Liver (tissue), 9 donors: ENCODE data around the gene LDB2. TPM values are rescaled to one million over a fixed set of nuclear protein-coding genes. Genes with fewer than 3 reads are reported as not detected.

Experiments used
- DNase-seq: peaks from one replicate; pipeline ENCODE4 v3.0.0-alpha.2; 2017; ENCODE audit warnings: low spot score
- H3K27ac ChIP-seq, 2 donors: one replicate each; pipeline ENCODE4 v1.7.0; 2013; ENCODE audit warnings: inconsistent platforms in 2 of 2, low read length in 2 of 2, control low read depth in 1 of 2, low read depth in 1 of 2, mild to moderate bottlenecking in 1 of 2
- H3K27me3 ChIP-seq, 4 donors: one replicate each; pipeline versions ENCODE4 v1.6.1 to v1.7.0; 2013; ENCODE audit warnings: low read length in 3 of 4, inconsistent platforms in 1 of 4, mild to moderate bottlenecking in 1 of 4, moderate library complexity in 1 of 4; ENCODE audit not compliant: control insufficient read depth in 4 of 4, insufficient read depth in 4 of 4
- H3K36me3 ChIP-seq, 4 donors: one replicate each; pipeline versions ENCODE4 v1.6.1 to v1.7.0; 2013; ENCODE audit warnings: low read length in 3 of 4, mild to moderate bottlenecking in 3 of 4, low read depth in 1 of 4, moderate library complexity in 1 of 4; ENCODE audit not compliant: control insufficient read depth in 4 of 4, insufficient read depth in 3 of 4
- H3K4me1 ChIP-seq, 4 donors: one replicate each; pipeline versions ENCODE4 v1.6.1 to v1.7.0; 2013; ENCODE audit warnings: low read length in 3 of 4, mild to moderate bottlenecking in 3 of 4, moderate library complexity in 1 of 4; ENCODE audit not compliant: control insufficient read depth in 4 of 4, insufficient read depth in 4 of 4
- H3K4me3 ChIP-seq, 3 donors: one replicate each; pipeline versions ENCODE4 v1.6.1 to v1.7.0; 2013; ENCODE audit warnings: low read length in 3 of 3, control low read depth in 1 of 3, low read depth in 1 of 3, mild to moderate bottlenecking in 1 of 3
- H3K9ac ChIP-seq, 2 donors: one replicate each; pipeline ENCODE4 v1.7.0; 2013; ENCODE audit warnings: low read length in 2 of 2, mild to moderate bottlenecking in 2 of 2, moderate library complexity in 2 of 2, control low read depth in 1 of 2, low read depth in 1 of 2
- H3K9me3 ChIP-seq, 4 donors: one replicate each; pipeline versions ENCODE4 v1.6.1 to v1.7.0; 2013; ENCODE audit warnings: low read length in 3 of 4; ENCODE audit not compliant: control insufficient read depth in 4 of 4
- EGR1 ChIP-seq, 2 donors: IDR thresholded peaks; 2 replicates each; pipeline ENCODE4 v1.6.1; 2016 to 2018; ENCODE audit warnings: antibody characterized with exemption in 2 of 2, low read depth in 2 of 2
- FOXA1 ChIP-seq: IDR thresholded peaks from 2 replicates; pipeline ENCODE4 v1.6.1; 2016; ENCODE audit warnings: antibody characterized with exemption
- FOXA2 ChIP-seq: IDR thresholded peaks from 2 replicates; pipeline ENCODE4 v1.6.1; 2016; ENCODE audit warnings: antibody characterized with exemption
- HNF4A ChIP-seq, 2 donors: conservative IDR thresholded peaks; 2 replicates each; pipeline ENCODE4 v1.6.1; 2016; ENCODE audit warnings: antibody characterized with exemption in 2 of 2, mild to moderate bottlenecking in 2 of 2
- HNF4G ChIP-seq: IDR thresholded peaks from 2 replicates; pipeline ENCODE4 v1.6.1; 2016; ENCODE audit warnings: antibody characterized with exemption
- JUND ChIP-seq, 2 donors: IDR thresholded peaks; 2 replicates each; pipeline ENCODE4 v1.6.1; 2016; ENCODE audit warnings: antibody characterized with exemption in 2 of 2
- NR2F2 ChIP-seq: IDR thresholded peaks from 2 replicates; pipeline ENCODE4 v1.6.1; 2016; ENCODE audit warnings: antibody characterized with exemption
- RXRA ChIP-seq, 2 donors: IDR thresholded peaks; 2 replicates each; pipeline ENCODE4 v1.6.1; 2017 to 2018; ENCODE audit warnings: antibody characterized with exemption in 2 of 2, mild to moderate bottlenecking in 1 of 2
- SP1 ChIP-seq: IDR thresholded peaks from 2 replicates; pipeline ENCODE4 v1.6.1; 2018; ENCODE audit warnings: antibody characterized with exemption, mild to moderate bottlenecking
- TAF1 ChIP-seq: conservative IDR thresholded peaks from 2 replicates; pipeline ENCODE4 v1.6.1; 2016; ENCODE audit warnings: antibody characterized with exemption, mild to moderate bottlenecking
- YY1 ChIP-seq: IDR thresholded peaks from 2 replicates; pipeline ENCODE4 v1.6.1; 2016; ENCODE audit warnings: antibody characterized with exemption, mild to moderate bottlenecking
- WGBS: extraction: QIAGEN DNeasy Blood & Tissue Kit; methylation state at CpG from one replicate; pipeline ENCODE4 v1.1.7; 2013; 5-methylcytosine and 5-hydroxymethylcytosine counted together
- polyA plus RNA-seq, 2 donors: library from polyadenylated mRNA; stranded (reverse) in 1 of 2; unstranded in 1 of 2; fragments of 200-250 nt in 1 of 2; fragments of >200 nt in 1 of 2; fragmentation: Nextera tagmentation in 1 of 2; extraction: Ambion mirVana in 1 of 2; gene quantifications; one replicate each; pipeline versions ENCODE4 v1.2.1 to v1.2.3, GENCODE V29; 2013 to 2015
- total RNA-seq, 2 donors: library from RNA; depleted of rRNA; stranded (reverse); fragments of >200 nt; gene quantifications; one replicate each; pipeline ENCODE4 v1.2.3, GENCODE V29; 2014
- TF ChIP-seq, protein P1 (sequence below): IDR thresholded peaks from 2 replicates; pipeline ENCODE4 v1.6.1; 2016; ENCODE audit warnings: antibody characterized with exemption
- TF ChIP-seq, protein P2 (sequence below): IDR thresholded peaks from 2 replicates; pipeline ENCODE4 v1.6.1; 2016; ENCODE audit warnings: antibody characterized with exemption
- TF ChIP-seq, protein P3 (sequence below): IDR thresholded peaks from 2 replicates; pipeline ENCODE4 v1.6.1; 2016; ENCODE audit warnings: antibody characterized with exemption, mild to moderate bottlenecking
- TF ChIP-seq, protein P4 (sequence below): fragments of 150-350 bp; IDR thresholded peaks from 2 replicates; pipeline ENCODE4 v1.5.1; 2017; ENCODE audit warnings: improper control_type of control experiment, low read depth, low read length; ENCODE audit not compliant: missing input control
- TF ChIP-seq, protein P5 (sequence below): IDR thresholded peaks from 2 replicates; pipeline ENCODE4 v1.6.1; 2016; ENCODE audit warnings: antibody characterized with exemption
- donor health status: healthy.
- donor health status: healthy.
- donor health status: healthy.
- donor health status: healthy.
- donor health status: healthy.

The LDB2 gene
- total and polyA plus RNA-seq, 4 donors: 7.4 to 31.9 (median 16.8) TPM

DNA sequence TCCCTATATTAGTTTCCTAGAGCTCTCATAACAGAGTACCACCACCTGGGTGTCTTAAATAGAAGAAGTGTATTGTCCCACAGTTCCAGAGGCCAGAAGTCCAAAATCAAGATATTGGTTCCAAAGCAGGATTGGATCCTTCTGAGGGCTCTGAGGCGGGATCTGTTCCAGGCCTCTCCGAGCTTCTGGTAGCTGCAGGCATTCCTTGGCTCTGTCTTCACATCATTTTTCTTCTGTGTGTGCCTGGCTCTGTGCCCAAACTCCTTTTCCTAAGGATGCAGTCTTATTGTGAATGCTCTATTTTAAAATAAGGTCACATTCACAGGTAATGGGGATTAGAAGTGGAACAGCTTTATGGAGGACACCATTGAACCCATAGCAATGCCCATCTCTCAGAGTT lies 418.4 kb downstream of the LDB2 start:
- Histone ChIP-seq H3K4me1 (no peaks in the 10 kb centered on the region), H3K4me3 (no peak overlapping the region), H3K27me3 (no peaks in the 10 kb centered on the region), H3K9me3 (peaks cover 0 to 5% (median 4%) of the 10 kb centered on the region in 4 donors), H3K9ac (no peak overlapping the region), H3K27ac (no peak overlapping the region), H3K36me3 (no peaks in the 10 kb centered on the region)
- 56% methylated on average over 2 of the region's 2 CpGs for WGBS
- TF ChIP-seq, protein P1, sequence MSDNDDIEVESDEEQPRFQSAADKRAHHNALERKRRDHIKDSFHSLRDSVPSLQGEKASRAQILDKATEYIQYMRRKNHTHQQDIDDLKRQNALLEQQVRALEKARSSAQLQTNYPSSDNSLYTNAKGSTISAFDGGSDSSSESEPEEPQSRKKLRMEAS: no peak
- TF ChIP-seq, protein P2, sequence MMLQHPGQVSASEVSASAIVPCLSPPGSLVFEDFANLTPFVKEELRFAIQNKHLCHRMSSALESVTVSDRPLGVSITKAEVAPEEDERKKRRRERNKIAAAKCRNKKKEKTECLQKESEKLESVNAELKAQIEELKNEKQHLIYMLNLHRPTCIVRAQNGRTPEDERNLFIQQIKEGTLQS: no peak
- TF ChIP-seq YY1: no peak
- TF ChIP-seq, protein P3, sequence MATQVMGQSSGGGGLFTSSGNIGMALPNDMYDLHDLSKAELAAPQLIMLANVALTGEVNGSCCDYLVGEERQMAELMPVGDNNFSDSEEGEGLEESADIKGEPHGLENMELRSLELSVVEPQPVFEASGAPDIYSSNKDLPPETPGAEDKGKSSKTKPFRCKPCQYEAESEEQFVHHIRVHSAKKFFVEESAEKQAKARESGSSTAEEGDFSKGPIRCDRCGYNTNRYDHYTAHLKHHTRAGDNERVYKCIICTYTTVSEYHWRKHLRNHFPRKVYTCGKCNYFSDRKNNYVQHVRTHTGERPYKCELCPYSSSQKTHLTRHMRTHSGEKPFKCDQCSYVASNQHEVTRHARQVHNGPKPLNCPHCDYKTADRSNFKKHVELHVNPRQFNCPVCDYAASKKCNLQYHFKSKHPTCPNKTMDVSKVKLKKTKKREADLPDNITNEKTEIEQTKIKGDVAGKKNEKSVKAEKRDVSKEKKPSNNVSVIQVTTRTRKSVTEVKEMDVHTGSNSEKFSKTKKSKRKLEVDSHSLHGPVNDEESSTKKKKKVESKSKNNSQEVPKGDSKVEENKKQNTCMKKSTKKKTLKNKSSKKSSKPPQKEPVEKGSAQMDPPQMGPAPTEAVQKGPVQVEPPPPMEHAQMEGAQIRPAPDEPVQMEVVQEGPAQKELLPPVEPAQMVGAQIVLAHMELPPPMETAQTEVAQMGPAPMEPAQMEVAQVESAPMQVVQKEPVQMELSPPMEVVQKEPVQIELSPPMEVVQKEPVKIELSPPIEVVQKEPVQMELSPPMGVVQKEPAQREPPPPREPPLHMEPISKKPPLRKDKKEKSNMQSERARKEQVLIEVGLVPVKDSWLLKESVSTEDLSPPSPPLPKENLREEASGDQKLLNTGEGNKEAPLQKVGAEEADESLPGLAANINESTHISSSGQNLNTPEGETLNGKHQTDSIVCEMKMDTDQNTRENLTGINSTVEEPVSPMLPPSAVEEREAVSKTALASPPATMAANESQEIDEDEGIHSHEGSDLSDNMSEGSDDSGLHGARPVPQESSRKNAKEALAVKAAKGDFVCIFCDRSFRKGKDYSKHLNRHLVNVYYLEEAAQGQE: no peak
- no peak for TF ChIP-seq RXRA (IDR thresholded peaks at IDR 0.05)
- no peak for TF ChIP-seq FOXA1
- no peak for TF ChIP-seq EGR1 (IDR thresholded peaks at IDR 0.05; ENCODE audit: low read depth in 2 of 2)
- TF ChIP-seq HNF4A (conservative IDR thresholded peaks at IDR 0.05): no peak
- TF ChIP-seq SP1: no peak
- TF ChIP-seq, protein P4, sequence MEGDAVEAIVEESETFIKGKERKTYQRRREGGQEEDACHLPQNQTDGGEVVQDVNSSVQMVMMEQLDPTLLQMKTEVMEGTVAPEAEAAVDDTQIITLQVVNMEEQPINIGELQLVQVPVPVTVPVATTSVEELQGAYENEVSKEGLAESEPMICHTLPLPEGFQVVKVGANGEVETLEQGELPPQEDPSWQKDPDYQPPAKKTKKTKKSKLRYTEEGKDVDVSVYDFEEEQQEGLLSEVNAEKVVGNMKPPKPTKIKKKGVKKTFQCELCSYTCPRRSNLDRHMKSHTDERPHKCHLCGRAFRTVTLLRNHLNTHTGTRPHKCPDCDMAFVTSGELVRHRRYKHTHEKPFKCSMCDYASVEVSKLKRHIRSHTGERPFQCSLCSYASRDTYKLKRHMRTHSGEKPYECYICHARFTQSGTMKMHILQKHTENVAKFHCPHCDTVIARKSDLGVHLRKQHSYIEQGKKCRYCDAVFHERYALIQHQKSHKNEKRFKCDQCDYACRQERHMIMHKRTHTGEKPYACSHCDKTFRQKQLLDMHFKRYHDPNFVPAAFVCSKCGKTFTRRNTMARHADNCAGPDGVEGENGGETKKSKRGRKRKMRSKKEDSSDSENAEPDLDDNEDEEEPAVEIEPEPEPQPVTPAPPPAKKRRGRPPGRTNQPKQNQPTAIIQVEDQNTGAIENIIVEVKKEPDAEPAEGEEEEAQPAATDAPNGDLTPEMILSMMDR: no peak
- TF ChIP-seq HNF4G: no peak
- TF ChIP-seq FOXA2: no peak
- TF ChIP-seq TAF1: no peak
- TF ChIP-seq, protein P5, sequence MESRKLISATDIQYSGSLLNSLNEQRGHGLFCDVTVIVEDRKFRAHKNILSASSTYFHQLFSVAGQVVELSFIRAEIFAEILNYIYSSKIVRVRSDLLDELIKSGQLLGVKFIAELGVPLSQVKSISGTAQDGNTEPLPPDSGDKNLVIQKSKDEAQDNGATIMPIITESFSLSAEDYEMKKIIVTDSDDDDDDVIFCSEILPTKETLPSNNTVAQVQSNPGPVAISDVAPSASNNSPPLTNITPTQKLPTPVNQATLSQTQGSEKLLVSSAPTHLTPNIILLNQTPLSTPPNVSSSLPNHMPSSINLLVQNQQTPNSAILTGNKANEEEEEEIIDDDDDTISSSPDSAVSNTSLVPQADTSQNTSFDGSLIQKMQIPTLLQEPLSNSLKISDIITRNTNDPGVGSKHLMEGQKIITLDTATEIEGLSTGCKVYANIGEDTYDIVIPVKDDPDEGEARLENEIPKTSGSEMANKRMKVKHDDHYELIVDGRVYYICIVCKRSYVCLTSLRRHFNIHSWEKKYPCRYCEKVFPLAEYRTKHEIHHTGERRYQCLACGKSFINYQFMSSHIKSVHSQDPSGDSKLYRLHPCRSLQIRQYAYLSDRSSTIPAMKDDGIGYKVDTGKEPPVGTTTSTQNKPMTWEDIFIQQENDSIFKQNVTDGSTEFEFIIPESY: no peak
- DNase-seq: no peak

DNA sequence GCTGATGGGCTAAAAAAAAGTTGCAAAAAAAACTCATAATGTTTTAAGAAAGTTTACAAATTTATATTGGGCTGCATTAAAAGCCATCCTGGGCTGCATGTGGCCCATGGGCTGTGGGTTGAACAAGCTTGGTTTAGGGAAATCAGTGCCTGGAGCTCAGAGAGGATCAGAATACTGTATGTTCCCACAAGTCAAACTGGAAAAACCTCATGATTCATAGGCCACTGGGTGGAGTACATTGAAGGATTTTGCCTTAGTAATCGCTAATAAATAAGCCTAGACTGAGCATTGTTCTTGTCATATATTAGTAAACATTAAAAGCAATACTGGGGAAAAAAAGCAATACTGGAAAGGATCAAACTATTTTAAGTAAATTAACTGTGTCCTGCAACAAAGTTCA lies 425.9 kb downstream of the LDB2 start:
- no peak overlapping the region for H3K9ac ChIP-seq
- H3K36me3 ChIP-seq: no peaks in the 10 kb centered on the region
- DNase-seq: no peak
- H3K4me3 ChIP-seq: no peak overlapping the region
- WGBS: 90% methylated on average over 1 of the region's 1 CpG
- H3K27me3 ChIP-seq: no peaks in the 10 kb centered on the region
- H3K4me1 ChIP-seq: no peaks in the 10 kb centered on the region
- H3K9me3 ChIP-seq: peaks cover 0 to 10% (median 1%) of the 10 kb centered on the region in 4 donors
- no peak overlapping the region for H3K27ac ChIP-seq
- no peak for TF ChIP-seq RXRA (IDR thresholded peaks at IDR 0.05)
- TF ChIP-seq, protein P3: no peak
- TF ChIP-seq, protein P4: no peak
- no peak for TF ChIP-seq HNF4A (conservative IDR thresholded peaks at IDR 0.05)
- TF ChIP-seq FOXA2: no peak
- TF ChIP-seq, protein P2: no peak
- no peak for TF ChIP-seq NR2F2
- TF ChIP-seq JUND (IDR thresholded peaks at IDR 0.05): no peak
